ENCODE data around the gene NDUFB10. TPM values are rescaled to one million over a fixed set of nuclear protein-coding genes. Genes with fewer than 3 reads are reported as not detected.

NDUFB10 gene
- polyA plus RNA-seq, 6 donors from 2014 or later, result 163 to 200 (median 194) TPM

DNA sequence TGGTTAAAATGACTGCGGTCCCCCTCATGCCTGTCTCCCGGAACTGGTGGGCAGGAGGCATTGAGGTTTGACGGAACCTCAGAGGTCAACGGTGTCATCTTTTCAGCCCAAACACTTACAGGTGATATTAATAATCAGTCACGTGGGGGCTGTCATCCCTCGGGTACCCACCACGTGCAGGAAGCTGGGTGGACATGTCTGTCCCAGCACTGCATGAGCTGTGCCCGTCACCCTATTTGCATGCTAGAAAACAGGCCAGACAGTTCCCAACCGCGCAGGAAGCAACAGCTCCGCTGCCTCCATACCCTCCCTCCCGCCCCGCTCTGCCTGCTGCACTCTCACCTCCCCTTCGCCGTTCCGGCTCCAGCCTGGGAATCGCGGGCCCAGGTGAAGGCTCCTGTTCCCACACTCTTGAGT, 31.8 kb downstream of the NDUFB10 start:
- peak; percentile 79 for DNase-seq
- Mint-ChIP-seq H3K9me3 (no peaks in the 10 kb centered on the region), H3K27ac (peak overlapping the region; percentile 87 to 98 (median 96)), H3K4me1 (peaks cover 29 to 35% (median 31%) of the 10 kb centered on the region in 3 donors), H3K36me3 (no peaks in the 10 kb centered on the region), H3K27me3 (no peaks in the 10 kb centered on the region), H3K4me3 (peak overlapping the region; percentile 81 to 92 (median 85))
- ATAC-seq (ENCODE audit: low read depth in 2 of 2), result peak; percentile 40 to 68

GRCh38 chr16:1991588-1991947, 32.2 kb downstream of the NDUFB10 start:
- peak overlapping the region; percentile 81 to 92 (median 85) for H3K4me3 Mint-ChIP-seq

DNA sequence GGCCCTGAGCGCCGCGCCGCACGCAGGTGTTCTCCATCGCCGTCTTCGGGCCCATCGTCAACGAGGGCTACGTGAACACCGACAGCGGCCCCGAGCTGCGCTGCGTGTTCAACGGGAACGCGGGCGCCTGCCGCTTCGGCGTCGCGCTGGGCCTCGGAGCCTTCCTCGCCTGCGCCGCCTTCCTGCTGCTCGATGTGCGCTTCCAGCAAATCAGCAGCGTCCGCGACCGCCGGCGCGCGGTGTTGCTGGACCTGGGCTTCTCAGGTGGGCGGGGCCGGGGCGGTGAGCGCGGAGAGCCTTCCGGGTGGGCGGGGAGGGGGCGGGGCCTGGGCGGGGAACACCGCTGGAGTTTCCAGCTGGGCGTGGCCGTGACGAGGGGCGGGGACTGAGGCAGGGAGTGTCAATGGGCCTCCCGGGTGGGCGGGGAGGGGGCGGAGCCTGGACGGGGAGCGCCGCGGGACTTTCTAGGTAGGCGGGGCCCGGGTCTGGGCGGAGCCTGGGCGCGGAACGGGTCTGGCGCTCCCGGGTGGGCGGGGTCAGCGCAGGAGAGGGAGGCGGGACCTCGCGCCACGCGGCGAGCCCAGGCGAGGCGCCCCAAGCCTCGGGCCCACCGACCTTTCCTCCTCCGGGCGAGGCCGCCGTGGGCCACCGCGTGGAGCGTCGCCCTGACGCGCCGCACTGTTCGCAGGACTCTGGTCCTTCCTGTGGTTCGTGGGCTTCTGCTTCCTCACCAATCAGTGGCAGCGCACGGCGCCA, 32.8 kb downstream of the NDUFB10 start:
- peaks cover 23 to 31% (median 26%) of the 10 kb centered on the region in 3 donors for H3K4me1 Mint-ChIP-seq
- no peaks in the 10 kb centered on the region for H3K36me3 Mint-ChIP-seq
- H3K27ac Mint-ChIP-seq, result peak overlapping the region in 5 of 6 donors; percentile 41 to 98 (median 95)
- peak overlapping the region; percentile 56 to 92 (median 84) for H3K4me3 Mint-ChIP-seq
- no peaks in the 10 kb centered on the region for H3K27me3 Mint-ChIP-seq
- peak; percentile 90 for DNase-seq
- H3K9me3 Mint-ChIP-seq, result no peaks in the 10 kb centered on the region
- ATAC-seq (ENCODE audit: low read depth in 2 of 2), result peak; percentile 62 to 67

More at GRCh38 chr16:1991588-1991947, 32.2 kb downstream of the NDUFB10 start:
- H3K9me3 Mint-ChIP-seq, result no peaks in the 10 kb centered on the region
- ATAC-seq (ENCODE audit: low read depth in 2 of 2) (no peak), DNase-seq (peak; percentile 31)
- peaks cover 28 to 31% (median 30%) of the 10 kb centered on the region in 3 donors for H3K4me1 Mint-ChIP-seq
- H3K27ac Mint-ChIP-seq, result peak overlapping the region; percentile 41 to 98 (median 96)
- H3K36me3 Mint-ChIP-seq, result no peaks in the 10 kb centered on the region
- H3K27me3 Mint-ChIP-seq, result no peaks in the 10 kb centered on the region

DNA sequence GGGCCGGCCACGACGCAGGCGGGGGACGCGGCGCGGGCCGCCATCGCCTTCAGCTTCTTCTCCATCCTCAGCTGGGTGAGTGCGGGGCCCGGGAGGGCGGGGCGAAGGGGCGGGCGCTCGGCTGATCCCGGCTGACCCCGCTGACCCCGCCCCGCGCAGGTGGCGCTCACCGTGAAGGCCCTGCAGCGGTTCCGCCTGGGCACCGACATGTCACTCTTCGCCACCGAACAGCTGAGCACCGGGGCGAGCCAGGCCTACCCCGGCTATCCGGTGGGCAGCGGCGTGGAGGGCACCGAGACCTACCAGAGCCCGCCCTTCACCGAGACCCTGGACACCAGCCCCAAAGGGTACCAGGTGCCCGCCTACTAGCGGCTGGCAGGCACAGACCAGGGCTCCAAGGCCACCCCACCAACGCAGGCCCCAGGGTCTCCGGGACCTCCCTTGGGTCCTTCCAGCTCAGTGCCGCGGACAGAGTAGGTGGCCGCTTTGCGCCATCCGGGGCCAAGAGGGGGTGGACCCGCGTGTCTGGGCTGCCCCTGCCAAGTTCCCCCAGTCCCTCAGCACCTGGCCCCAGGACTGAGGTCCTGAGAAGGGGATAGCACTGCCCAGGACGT, 33.5 kb downstream of the NDUFB10 start:
- ATAC-seq (ENCODE audit: low read depth in 2 of 2) (no peak), DNase-seq (no peak)
- peak overlapping the region in 2 of 6 donors; percentile 17 to 60 for H3K27ac Mint-ChIP-seq
- no peaks in the 10 kb centered on the region for H3K36me3 Mint-ChIP-seq
- peaks cover 19 to 31% (median 26%) of the 10 kb centered on the region in 3 donors for H3K4me1 Mint-ChIP-seq
- H3K27me3 Mint-ChIP-seq, result no peaks in the 10 kb centered on the region
- no peaks in the 10 kb centered on the region for H3K9me3 Mint-ChIP-seq
- H3K4me3 Mint-ChIP-seq, result no peak overlapping the region

GRCh38 chr16:1993731-1994131, 34.4 kb downstream of the NDUFB10 start:
- Mint-ChIP-seq H3K4me1 (peaks cover 18 to 28% (median 22%) of the 10 kb centered on the region in 3 donors), H3K9me3 (no peaks in the 10 kb centered on the region), H3K36me3 (no peaks in the 10 kb centered on the region), H3K4me3 (peak overlapping the region in 2 of 8 donors; percentile 57 to 72), H3K27ac (peak overlapping the region in 5 of 6 donors; percentile 17 to 94 (median 88)), H3K27me3 (no peaks in the 10 kb centered on the region)
- DNase-seq (no peak), ATAC-seq (ENCODE audit: low read depth in 2 of 2) (no peak)

- H3K4me3 Mint-ChIP-seq, result no peak overlapping the region
- ATAC-seq (ENCODE audit: low read depth in 2 of 2) (no peak), DNase-seq (no peak)
- H3K9me3 Mint-ChIP-seq, result no peaks in the 10 kb centered on the region
- peak overlapping the region in 1 of 6 donors; percentile 57 for H3K27ac Mint-ChIP-seq
- H3K36me3 Mint-ChIP-seq, result no peaks in the 10 kb centered on the region
- H3K27me3 Mint-ChIP-seq, result no peaks in the 10 kb centered on the region
- H3K4me1 Mint-ChIP-seq, result peaks cover 5 to 10% (median 9%) of the 10 kb centered on the region in 3 donors
These were observed 38.4 kb downstream of the NDUFB10 start for GRCh38 chr16:1997494-1998359.

- Mint-ChIP-seq H3K4me1 (peaks cover 5 to 7% (median 7%) of the 10 kb centered on the region in 3 donors), H3K4me3 (no peak overlapping the region), H3K9me3 (no peaks in the 10 kb centered on the region), H3K27me3 (no peaks in the 10 kb centered on the region), H3K27ac (peak overlapping the region in 1 of 6 donors; percentile 2), H3K36me3 (no peaks in the 10 kb centered on the region)
- no peak for DNase-seq
- no peak for ATAC-seq (ENCODE audit: low read depth in 2 of 2)
These were observed 39.1 kb downstream of the NDUFB10 start for GRCh38 chr16:1998360-1998835.

DNA sequence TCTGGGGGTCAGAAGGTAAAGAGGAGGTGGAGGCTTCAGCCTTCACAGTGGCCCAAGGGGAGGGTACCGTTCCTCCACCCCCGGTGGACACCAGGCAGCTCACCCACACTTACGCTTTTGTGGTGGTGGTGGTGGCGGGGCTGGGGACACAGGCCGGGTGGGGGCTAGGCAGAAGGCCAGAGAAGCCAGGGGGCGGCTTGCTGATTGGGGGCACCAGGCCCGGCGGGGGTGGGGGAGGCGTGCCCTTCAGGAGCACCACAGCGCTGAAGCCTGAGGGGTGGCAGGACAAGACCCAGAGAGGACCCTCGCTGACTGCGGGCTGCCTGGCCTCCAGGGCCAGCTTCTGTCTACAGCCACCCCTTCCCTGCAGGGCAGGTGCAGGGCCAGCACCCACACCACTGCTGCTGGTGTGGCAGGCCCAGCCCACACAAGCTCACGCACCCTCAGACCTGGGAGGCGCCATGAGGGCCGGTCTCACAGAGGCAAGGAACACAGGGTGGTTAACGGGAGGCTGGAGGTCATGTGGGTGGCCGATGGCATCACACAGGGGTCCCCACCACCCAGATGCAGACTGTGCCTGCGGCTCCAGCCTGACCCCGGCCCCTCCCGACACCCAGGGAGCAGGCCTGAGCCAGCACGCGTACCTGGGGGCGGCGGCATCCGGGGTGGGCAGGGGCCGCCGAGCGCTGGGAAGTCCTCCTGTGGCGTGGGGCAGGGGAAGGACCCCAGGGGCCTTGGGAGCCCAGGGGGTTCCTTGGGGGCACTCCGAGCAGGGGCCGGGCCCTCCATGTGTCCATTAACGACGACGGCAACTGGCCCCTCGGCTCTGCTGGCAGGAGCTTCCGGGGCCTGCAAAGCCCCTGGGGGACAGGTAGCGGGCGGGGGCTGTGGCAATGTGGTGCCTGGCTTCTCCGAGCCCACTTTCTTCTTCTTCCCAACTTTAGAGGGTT, 39.8 kb downstream of the NDUFB10 start:
- Mint-ChIP-seq H3K9me3 (no peaks in the 10 kb centered on the region), H3K4me1 (peaks cover 0 to 3% (median 1%) of the 10 kb centered on the region in 3 donors), H3K27ac (peak overlapping the region in 1 of 6 donors; percentile 67), H3K27me3 (no peaks in the 10 kb centered on the region), H3K4me3 (peak overlapping the region in 2 of 8 donors; percentile 10 to 22), H3K36me3 (no peaks in the 10 kb centered on the region)
- ATAC-seq (ENCODE audit: low read depth in 2 of 2), result no peak
- DNase-seq, result no peak

DNA sequence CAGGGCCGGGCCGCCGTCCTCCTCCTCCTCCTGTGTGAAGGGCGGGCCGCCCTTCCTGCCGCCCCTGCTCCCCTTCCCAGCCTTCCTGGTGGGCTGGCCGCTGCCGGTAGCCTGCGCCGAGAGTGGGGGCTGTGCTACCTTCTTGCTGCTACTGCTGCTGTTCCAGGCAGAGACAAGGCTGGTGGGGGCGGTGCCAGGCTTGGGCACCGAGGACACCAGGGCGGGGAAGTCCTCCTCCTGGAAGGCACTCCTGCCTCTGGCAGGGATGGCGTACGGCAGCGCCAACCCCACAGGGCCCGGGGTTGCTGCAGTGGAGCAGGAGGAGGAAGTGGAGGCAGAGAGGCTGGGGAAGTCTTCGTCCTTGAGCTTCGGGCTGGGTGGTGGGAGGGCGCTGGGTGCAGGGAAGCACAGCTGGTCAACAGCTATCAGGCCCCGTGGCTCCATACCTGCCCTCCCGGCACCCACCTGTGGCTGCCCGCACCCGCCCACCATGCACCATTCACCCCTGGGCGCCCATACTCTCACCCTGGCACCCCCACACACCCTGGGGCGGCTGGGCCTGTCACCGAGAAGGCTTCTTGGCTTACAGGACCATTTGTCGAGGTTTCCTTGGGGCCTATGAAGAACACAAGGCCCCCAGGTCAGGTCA, 40.7 kb downstream of the NDUFB10 start:
- DNase-seq, result no peak
- Mint-ChIP-seq H3K36me3 (no peaks in the 10 kb centered on the region), H3K9me3 (no peaks in the 10 kb centered on the region)

GRCh38 chr16:2001035-2001434, 41.7 kb downstream of the NDUFB10 start:
- Mint-ChIP-seq H3K36me3 (no peaks in the 10 kb centered on the region), H3K4me1 (peaks cover 6 to 22% (median 6%) of the 10 kb centered on the region in 3 donors), H3K4me3 (no peak overlapping the region), H3K27ac (no peak overlapping the region), H3K9me3 (no peaks in the 10 kb centered on the region), H3K27me3 (no peaks in the 10 kb centered on the region)
- no peak for ATAC-seq (ENCODE audit: low read depth in 2 of 2)
- DNase-seq, result no peak

More for the DNA sequence above, 40.7 kb downstream of the NDUFB10 start:
- peaks cover 0 to 11% (median 0%) of the 10 kb centered on the region in 3 donors for H3K4me1 Mint-ChIP-seq
- no peak for ATAC-seq (ENCODE audit: low read depth in 2 of 2)
- no peak overlapping the region for H3K27ac Mint-ChIP-seq
- no peaks in the 10 kb centered on the region for H3K27me3 Mint-ChIP-seq
- no peak overlapping the region for H3K4me3 Mint-ChIP-seq

DNA sequence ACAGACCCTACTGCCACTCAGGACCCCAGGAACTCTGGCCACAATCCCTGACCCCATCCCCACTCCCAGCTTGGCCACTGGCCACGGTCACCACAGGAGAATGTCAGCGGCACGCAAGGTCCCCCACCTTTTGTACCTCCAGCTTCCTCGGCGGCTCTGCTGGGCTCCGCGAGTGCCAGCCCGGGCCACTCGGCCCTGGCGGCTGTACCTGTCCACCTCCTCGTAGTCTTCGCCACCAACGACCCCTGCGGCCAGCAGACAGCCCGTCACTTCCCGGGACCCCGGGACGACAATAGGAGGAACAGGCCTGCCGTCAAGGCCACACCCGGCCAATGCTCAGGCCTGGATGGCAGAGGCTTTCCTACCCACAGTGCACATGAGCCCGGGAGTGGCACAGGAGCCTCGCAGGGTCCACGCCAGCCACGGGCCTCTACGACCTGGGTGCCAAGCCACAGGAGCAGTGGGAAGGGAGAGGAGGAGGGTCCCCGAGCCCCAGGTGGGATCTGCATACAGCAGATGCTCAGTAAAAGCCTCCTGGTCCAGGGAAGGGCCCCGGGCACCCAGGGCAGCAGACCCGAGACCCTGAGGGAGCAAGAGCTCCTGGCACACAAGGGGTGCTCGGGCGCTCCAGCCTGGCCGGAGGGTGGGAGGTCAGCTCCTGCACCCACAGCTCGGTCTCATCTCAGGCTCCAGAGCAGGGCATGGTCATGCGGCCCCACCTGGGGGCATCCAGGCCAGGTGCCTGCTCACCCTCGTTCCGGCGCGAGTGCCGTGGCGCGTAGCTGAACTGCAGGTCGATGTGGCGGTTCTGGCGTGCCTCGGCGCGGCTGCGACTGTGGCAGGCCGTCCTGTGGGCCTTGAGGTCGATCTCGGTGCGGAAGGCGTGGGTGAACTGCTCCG, 42.4 kb downstream of the NDUFB10 start:
- H3K36me3 Mint-ChIP-seq, result no peaks in the 10 kb centered on the region
- H3K4me1 Mint-ChIP-seq, result peaks cover 11 to 28% (median 13%) of the 10 kb centered on the region in 3 donors
- no peaks in the 10 kb centered on the region for H3K27me3 Mint-ChIP-seq
- H3K9me3 Mint-ChIP-seq, result no peaks in the 10 kb centered on the region
- H3K27ac Mint-ChIP-seq, result no peak overlapping the region
- no peak for DNase-seq
- no peak for ATAC-seq (ENCODE audit: low read depth in 2 of 2)
- no peak overlapping the region for H3K4me3 Mint-ChIP-seq
